ENCODE data around the gene PRPF6. TPM values are rescaled to one million over a fixed set of nuclear protein-coding genes. Genes with fewer than 3 reads are reported as not detected.

Gene PRPF6
- polyA plus RNA-seq, 3 donors: 29.1 to 47.7 (median 34.5) TPM

GRCh38 chr20:64065974-64066343 is 85.0 kb downstream of the PRPF6 start:
- peaks cover 0 to 27% (median 12%) of the 10 kb centered on the region in 3 donors for H3K27me3 Mint-ChIP-seq (ENCODE audit: low read depth in 3 of 3)
- H3K4me3 ChIP-seq (replicated peaks in 1 of 3; ENCODE audit: low read depth in 2 of 3, low read length in 3 of 3): no peak overlapping the region

GRCh38 chr20:64067005-64067632 is 86.2 kb downstream of the PRPF6 start:
- Histone ChIP-seq H3K9ac (ENCODE audit: insufficient read depth, low read length, poor library complexity, severe bottlenecking) (no peak overlapping the region), H3K4me1 (ENCODE audit: control insufficient read depth in 1 of 2, insufficient read depth in 2 of 2, low read length in 2 of 2) (peaks cover 32 to 51% of the 10 kb centered on the region in 2 donors)
- H3K27ac Mint-ChIP-seq: no peak overlapping the region

More at GRCh38 chr20:64065974-64066343, 85.0 kb downstream of the PRPF6 start:
- Histone ChIP-seq H4K20me1 (ENCODE audit: insufficient read depth, low read length) (peaks cover 31% of the 10 kb centered on the region), H3K4me1 (ENCODE audit: control insufficient read depth in 1 of 2, insufficient read depth in 2 of 2, low read length in 2 of 2) (peaks cover 32 to 52% of the 10 kb centered on the region in 2 donors), H3K9me3 (replicated peaks in 1 of 2; ENCODE audit: control insufficient read depth in 1 of 2, insufficient read depth in 1 of 2, low read length in 2 of 2) (no peaks in the 10 kb centered on the region), H3K36me3 (replicated peaks in 1 of 2; ENCODE audit: control insufficient read depth in 1 of 2, insufficient read depth in 2 of 2, low read length in 2 of 2) (no peaks in the 10 kb centered on the region), H2AFZ (ENCODE audit: insufficient read depth, low read depth, low read length, poor library complexity, severe bottlenecking) (no peak overlapping the region), H3K9ac (ENCODE audit: insufficient read depth, low read length, poor library complexity, severe bottlenecking) (no peak overlapping the region), H3K27me3 (ENCODE audit: control insufficient read depth in 2 of 2, insufficient read depth in 2 of 2, low read length in 2 of 2) (no peaks in the 10 kb centered on the region), H3K27ac (ENCODE audit: low read depth in 1 of 2, low read length in 2 of 2) (no peak overlapping the region), H3K4me2 (replicated peaks; ENCODE audit: extremely low read depth, low read length, poor library complexity, severe bottlenecking) (no peak overlapping the region), H3K79me2 (ENCODE audit: insufficient read depth, low read length) (peaks cover 4% of the 10 kb centered on the region)
- no peak for TF ChIP-seq CTCF (IDR thresholded peaks at IDR 0.05)
- H3K27ac Mint-ChIP-seq: peak overlapping the region in 3 of 7 donors; percentile 15 to 73 (median 16)
- WGBS (ENCODE audit: insufficient coverage): 87% methylated on average over 2 of the region's 5 CpGs
- intact Hi-C loops (cut with micrococcal nuclease): loop anchor here in 1 of 2 donors (10.0 kb wide), 1 partner anchor 541 kb away; the partner anchor contains the start of gene PPDPF
- H3K36me3 Mint-ChIP-seq: no peaks in the 10 kb centered on the region
- H3K9me3 Mint-ChIP-seq: peaks cover 0 to 2% (median 0%) of the 10 kb centered on the region in 7 donors
- DNase-seq: peak in 2 of 3 donors; percentile 28 to 47
- H3K4me1 Mint-ChIP-seq: peaks cover 44% of the 10 kb centered on the region
- H3K4me3 Mint-ChIP-seq: peak overlapping the region; percentile 31 to 35

More at GRCh38 chr20:64067005-64067632, 86.2 kb downstream of the PRPF6 start:
- no peak overlapping the region for H2AFZ ChIP-seq (ENCODE audit: insufficient read depth, low read depth, low read length, poor library complexity, severe bottlenecking)
- no peaks in the 10 kb centered on the region for H3K27me3 ChIP-seq (ENCODE audit: control insufficient read depth in 2 of 2, insufficient read depth in 2 of 2, low read length in 2 of 2)
- no peak for DNase-seq
- H3K4me3 ChIP-seq (replicated peaks in 1 of 3; ENCODE audit: low read depth in 2 of 3, low read length in 3 of 3): no peak overlapping the region
- peaks cover 1 to 4% of the 10 kb centered on the region in 2 donors for H3K36me3 ChIP-seq (replicated peaks in 1 of 2; ENCODE audit: control insufficient read depth in 1 of 2, insufficient read depth in 2 of 2, low read length in 2 of 2)
- 81% methylated on average over 6 of the region's 6 CpGs for WGBS (ENCODE audit: insufficient coverage)
- peaks cover 0 to 2% (median 0%) of the 10 kb centered on the region in 7 donors for H3K9me3 Mint-ChIP-seq
- no peak for TF ChIP-seq CTCF (IDR thresholded peaks at IDR 0.05)
- H3K9me3 ChIP-seq (replicated peaks in 1 of 2; ENCODE audit: control insufficient read depth in 1 of 2, insufficient read depth in 1 of 2, low read length in 2 of 2): no peaks in the 10 kb centered on the region
- H4K20me1 ChIP-seq (ENCODE audit: insufficient read depth, low read length): peaks cover 43% of the 10 kb centered on the region
- peaks cover 0 to 27% (median 12%) of the 10 kb centered on the region in 3 donors for H3K27me3 Mint-ChIP-seq (ENCODE audit: low read depth in 3 of 3)
- intact Hi-C loops (cut with micrococcal nuclease): loop anchor here in 1 of 2 donors (10.0 kb wide), 1 partner anchor 542 kb away; the partner anchor contains the start of gene PPDPF
- H3K4me2 ChIP-seq (replicated peaks; ENCODE audit: extremely low read depth, low read length, poor library complexity, severe bottlenecking): no peak overlapping the region
- no peak overlapping the region for H3K27ac ChIP-seq (ENCODE audit: low read depth in 1 of 2, low read length in 2 of 2)
- peaks cover 1 to 4% of the 10 kb centered on the region in 2 donors for H3K36me3 Mint-ChIP-seq
- H3K79me2 ChIP-seq (ENCODE audit: insufficient read depth, low read length): peaks cover 4% of the 10 kb centered on the region
- no peak overlapping the region for H3K4me3 Mint-ChIP-seq
- H3K4me1 Mint-ChIP-seq: peaks cover 49% of the 10 kb centered on the region

Data from CD14-positive monocyte (primary cell).